GM19438 (cell line): ENCODE data around the gene EEF1AKMT2.
A peak's percentile ranks its signal among the peaks of the same experiment; 100 is the strongest.
"Not testable (repeated sequence)": the region's sequence is repeated elsewhere in the genome, so short reads cannot be mapped to it uniquely, and the experiment has no call there.

ENCODE experiments used
- ATAC-seq: cut with Tn5 transposase; IDR thresholded peaks from one replicate; pipeline ENCODE4 v1.9.1; 2021; ENCODE audit warnings: low read depth; ENCODE audit not compliant: unreplicated experiment

EEF1AKMT2 gene

DNA sequence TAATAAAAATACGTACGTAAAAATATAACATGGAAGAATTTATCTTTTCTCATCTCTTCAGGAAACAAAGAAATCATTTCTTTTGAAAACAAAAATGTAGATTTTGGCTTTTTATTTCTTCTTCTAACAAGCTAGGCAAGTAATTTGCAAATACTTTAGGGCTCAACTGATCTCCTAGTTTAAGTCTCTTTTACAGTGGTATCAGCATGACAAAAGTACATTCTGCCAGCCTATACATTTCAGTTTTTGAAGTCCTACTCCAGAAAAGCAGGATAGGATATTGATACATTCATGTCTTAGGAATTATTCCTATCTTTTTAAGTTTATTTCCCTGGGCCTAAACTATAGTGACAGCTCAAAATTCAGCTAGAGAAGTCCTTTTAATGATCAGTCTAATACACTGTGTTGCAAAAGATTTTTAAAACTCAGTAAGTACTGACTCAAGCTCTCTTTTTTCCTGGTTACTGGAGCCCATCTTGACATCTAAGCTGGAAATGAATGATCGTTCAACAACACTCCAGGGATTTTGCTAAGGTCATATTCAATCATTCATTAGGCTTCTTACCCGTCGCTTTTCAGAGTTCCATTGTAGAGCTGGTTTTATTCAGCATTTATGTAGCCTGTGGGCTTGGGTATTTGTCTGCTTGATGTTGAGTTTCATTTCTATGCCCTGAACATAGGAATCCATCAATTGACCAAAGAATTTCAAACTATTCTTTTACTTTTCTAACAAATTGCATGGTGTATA is 35.4 kb downstream of the EEF1AKMT2 start:
- ATAC-seq, result no peak

DNA sequence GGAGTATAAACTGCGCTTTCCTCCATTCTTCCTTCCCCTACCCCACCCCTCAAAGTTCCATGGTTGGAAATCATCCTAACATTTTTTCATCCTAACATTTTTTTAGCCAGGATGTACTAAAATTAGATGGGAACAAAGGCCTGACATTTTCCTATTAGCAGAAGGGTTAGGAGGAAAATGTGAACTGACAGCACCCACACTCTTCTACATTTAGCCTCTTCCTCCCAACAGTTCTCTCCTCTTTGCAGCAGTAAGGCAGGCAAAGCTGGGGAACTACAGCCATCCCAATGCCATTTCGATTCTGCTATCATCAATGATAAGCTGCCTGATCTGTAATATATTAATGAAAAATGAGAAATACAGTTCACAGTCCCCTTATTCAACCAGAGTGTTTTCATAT is 36.1 kb downstream of the EEF1AKMT2 start:
- no peak for ATAC-seq

DNA sequence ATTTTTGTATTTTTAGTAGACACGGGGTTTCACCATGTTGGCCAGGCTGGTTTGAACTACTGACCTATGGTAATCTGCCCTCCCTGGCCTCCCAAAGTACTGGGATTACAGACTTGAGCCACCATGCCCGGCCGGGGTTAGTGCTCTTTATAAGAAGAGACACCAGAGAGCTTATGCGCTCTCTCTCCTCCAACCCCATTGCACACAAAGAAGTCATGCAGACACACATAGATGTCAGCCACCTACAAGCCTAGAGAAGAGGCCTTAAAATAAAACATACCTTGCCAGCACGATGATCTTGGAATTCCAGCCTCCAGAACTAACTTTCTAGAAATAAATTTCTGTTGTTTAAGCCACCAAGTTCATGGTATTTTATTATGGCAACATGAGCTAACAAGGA is 37.5 kb downstream of the EEF1AKMT2 start:
- ATAC-seq, result no peak

DNA sequence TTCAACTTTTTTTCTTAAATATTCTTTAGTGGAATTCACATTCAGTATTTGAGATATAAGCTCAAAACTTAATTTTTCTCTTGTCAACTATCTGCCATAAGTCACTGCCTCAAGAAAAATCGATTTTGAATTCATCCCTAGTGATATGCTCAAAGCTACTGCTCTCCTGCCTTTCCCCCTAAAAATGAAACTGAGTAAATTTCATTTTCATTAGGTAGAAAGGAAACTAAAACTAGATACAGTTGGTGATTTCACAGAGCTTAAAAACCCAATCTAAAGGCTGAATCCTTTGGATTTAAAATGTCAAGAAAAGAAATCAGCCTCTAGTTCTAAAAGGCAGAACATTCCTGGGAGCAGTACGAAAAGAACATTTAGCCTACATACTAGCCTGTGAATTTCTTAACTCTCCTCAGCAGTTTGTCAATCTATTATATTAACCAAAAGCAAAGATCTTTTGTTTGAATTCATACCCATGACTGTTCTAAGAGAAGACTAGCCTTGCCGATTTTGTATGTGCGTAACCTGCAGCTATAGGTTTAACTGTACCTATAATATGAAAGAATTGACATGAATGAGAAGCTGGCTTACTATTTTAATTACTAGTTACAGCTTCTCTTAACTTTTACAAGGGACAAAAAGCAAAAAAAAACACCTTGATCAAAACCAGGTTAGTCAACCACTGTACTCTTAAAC is 42.6 kb downstream of the EEF1AKMT2 start:
- ATAC-seq, result no peak

DNA sequence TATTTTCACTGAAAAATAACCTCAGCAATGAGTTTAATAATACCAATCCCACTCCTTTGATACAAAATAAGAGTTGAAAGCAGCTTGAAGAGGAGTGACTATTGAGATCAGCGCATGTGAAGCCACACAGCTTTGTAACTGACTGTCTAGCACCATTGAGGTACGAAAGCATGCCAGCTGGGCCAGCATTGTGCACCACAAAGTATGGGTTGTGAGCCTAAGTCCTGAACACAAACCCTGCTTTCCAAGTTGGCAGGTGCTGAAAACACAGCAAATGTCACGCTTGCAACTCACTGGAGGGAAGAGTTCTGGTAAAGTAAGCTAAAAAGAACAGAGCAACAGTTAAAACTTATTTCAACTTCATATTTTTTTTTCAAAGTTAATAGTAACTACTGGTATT is 43.5 kb downstream of the EEF1AKMT2 start:
- ATAC-seq, result no peak

DNA sequence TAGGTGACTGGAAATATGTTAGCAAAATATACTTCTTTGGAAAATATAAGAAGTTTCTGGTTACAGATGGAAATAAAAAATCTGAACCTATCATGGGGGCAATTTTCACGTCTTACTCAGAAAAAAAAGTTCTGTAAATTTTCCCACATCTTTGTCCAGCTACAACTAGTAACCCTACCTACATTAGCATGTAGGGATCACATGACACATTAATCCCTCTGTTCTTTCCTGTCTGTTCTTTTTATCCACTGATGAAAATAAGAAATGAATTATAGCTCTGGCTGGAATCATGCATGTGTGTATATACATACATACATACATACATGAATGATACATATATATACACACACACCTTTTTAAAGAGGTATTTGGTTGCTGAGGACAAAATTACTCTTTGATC is 43.9 kb downstream of the EEF1AKMT2 start:
- ATAC-seq, result no peak

DNA sequence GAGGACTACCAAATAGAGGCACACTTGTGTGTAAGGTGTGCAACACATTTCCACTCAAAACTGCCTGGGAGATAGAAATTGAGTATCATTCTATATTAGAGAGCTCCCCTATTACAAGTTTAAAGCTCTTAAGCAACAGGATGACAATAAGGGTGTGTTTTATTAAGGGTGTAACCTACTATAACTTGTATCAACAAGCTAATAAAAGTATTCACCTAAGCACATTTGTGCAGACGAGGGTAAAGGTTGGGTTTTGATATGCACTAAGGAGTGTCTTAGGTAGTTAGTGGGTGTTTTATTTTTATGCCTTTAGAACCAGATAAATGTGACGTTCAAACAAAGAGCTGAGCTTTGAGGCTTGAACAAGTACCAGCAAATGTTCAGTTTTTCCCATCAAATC is 44.7 kb downstream of the EEF1AKMT2 start:
- no peak for ATAC-seq

DNA sequence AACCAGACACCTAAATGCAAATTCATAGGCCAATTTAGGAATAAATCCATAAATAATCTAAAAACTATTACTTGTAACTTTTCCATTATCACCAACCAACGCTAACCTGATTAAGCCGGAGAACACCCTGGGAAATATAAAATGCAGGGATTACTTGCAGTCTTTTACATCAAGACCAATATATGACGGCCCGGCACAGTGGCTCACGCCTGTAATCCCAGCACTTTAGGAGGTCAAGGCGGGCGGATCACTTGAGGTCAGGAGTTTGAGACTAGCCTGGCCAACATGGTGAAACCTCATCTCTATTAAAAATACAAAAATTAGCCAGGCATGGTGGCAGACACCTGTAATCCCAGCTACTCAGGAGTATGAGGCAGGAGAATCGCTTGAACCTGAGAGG is 45.2 kb downstream of the EEF1AKMT2 start:
- not testable (repeated sequence) for ATAC-seq

DNA sequence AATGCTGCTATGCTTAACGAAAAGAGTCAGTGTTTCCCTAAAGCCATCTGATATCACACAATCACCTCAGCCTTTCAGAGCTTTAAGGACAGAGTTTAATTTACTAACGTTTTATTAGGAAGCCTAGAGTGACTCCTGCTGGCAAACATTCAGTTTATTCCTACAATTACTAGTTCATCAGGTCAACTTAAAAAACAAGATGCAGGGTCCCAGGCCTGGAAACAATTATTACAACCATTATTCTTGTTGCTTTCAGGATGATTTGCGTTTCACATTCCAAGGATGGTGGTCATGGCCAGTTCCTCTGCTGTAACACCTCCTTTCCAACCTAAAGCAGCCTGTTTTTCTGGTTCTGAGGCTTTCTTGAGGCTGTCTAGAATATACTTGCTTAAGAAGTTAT is 46.0 kb downstream of the EEF1AKMT2 start:
- no peak for ATAC-seq

DNA sequence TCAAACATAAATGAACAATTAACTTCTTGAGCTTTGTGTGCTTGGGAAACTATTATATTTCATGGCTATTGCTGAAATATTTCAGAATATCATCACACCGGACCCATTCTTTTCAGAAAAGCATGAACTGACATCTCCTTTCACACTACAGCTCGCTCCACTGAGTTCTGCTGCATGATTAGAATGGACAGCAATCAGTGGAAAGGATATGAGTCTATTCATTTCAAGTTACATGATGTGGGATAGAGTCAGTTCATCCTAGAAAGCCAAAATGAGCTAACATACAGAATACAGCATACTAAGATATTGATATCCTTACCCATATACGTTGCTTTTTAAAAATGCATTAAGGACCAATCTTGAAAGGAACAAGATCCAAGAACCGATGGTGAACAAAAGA is 46.4 kb downstream of the EEF1AKMT2 start:
- ATAC-seq, result no peak

DNA sequence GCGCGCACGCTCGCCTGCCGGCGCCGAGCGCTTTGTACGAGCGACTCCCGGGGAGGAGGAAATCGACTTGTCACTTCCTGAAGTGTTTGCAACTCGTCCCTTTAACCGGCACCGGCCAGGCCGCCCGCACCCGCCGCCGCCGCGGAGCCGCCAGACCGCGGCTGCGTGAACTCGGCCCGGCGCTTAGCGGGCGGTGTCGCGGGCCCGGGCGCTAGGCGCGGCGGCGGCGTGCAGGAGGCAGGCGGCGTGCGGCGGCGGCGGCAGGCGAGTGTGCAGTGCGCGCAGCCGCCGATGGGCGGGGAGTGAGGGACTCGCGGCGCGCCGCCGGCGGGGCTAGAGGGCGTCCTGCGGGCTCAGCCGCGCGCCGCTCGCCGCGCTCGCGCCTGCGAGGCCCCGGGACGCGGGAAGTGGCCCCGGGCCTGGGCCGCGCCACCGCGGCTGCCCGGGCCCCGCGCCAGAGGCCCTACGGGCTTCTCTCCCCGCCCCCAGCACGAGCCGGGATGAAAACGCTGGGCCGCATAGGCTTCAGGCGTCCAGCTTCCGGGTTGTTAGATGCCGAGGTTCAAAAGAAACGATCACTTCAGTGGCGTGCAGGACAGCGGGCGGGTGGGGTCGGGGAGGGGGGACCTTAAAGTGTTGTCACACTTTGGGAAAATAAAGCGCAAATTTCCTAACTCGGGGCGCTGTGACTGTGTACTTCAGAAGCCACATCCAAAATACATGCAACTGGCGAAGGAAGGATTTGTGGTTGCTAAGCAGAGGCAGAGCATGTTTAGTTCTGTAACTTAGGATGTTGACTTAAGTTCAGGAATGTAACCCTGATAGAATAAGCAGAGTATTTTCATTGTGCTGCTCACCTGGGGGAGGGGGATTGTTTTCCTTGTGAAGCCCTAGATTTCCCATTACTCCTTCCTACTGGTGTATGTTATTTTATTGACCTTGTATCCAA is 47.3 kb downstream of the EEF1AKMT2 start, which contains the start of gene FAM53B:
Gene FAM53B, minus strand, starts transcription at position 277 of the 949 bp plus-strand sequence. CDS start 37,665 bp downstream, outside the sequence.
- ATAC-seq, result peak; percentile 61

DNA sequence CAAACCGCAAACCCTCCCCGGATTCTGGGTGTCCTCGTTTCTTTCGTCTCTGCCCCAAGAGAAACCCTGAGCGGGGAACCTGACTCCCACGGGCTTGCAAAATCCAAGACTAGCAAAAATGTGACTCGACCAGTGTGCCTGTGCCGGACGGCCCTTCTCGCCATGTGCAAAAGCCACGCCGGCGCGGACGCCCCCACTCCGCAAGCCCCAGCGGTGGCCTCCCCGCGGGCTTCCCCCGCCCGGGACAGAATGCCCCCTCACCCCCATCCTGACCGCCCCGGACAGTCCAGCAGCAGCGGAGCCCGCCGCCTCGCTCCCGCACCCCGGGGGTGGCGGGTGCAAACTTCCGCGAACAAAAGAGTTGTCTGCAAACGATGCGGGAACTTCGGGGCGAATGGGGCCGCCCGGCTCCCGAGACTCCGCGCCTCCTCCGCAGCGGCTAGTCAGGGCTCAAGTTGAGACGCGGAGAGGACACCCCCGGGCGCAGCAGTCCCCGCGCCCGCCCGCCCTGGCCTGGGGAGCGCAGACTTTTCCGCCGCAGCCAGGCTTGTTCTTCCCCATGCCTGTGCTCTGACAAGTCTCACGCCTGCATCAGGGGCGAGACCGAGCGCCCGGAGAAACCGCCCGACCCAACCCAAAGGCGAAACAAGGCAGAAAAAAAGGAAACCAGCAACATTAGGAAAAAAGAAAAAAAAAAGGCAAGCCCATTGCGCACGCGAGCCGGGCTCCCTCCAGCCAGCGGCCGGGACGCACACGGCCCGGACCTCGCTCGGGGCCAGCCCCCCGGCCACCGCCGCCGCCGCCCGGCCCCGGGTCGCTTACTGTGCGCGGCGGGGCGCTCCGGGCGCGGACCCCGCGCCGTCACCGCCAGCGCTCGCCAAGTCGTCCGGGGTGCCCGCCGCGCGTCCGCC is 48.2 kb downstream of the EEF1AKMT2 start:
- peak; percentile 23 for ATAC-seq

DNA sequence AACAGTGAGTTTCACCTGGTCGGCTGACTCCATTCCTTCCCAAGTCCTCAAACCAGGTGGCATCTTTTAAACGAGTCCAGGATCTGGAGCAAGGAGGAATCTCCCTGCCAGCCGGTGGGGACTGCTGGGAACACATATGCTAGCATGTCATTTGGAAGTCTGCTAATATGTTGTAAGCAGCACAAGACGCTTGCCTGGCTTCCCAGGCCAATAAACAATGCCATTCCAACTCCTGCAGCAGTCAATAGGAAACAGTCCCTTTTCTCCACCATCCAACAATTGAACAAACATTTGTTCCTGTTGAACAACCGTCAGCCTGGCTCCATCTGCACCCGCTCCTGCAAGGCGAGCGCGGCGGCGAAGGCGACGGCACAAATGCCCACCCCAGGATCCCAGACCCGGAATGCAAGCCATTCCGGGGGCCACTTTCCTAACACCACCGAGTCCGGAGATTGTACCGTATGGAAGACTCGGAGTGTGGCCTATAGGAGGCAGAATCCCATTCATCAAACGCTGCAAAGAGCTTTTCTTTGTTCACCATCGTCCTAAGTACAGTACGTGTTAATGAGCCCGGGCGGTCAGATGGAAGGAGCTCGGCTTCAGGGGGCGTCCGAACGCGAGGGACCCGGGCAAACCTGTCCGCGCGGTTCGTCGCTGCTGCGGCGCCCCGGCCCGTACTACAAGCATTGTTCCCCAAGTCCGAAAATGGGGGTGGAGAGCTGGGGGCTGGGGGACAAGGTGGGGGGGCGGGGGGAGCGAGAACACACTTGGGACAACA is 49.1 kb downstream of the EEF1AKMT2 start:
- ATAC-seq, result no peak

DNA sequence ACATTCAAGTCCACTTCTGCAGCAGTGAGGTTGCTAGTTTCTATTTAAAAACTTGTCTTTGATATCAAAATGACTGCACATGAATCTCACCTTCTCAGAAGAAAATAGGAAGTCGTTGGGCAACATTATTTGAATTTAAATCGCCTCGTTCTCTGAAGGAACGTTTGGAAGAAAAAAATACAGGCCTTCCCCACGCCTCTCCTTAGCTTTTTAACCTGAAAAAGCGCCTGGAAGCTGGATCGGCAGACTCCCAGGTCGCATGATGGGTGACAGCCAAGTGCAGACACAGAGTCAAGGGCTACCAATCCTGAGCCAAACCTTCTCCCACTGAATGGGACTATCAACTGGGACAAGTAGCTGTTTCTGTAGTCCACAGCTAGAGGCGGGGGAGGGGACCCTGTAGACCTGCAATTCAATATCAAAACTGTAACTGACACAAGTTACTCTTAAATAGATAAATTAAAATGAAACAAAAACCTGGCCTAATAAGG is 49.7 kb downstream of the EEF1AKMT2 start:
- no peak for ATAC-seq

DNA sequence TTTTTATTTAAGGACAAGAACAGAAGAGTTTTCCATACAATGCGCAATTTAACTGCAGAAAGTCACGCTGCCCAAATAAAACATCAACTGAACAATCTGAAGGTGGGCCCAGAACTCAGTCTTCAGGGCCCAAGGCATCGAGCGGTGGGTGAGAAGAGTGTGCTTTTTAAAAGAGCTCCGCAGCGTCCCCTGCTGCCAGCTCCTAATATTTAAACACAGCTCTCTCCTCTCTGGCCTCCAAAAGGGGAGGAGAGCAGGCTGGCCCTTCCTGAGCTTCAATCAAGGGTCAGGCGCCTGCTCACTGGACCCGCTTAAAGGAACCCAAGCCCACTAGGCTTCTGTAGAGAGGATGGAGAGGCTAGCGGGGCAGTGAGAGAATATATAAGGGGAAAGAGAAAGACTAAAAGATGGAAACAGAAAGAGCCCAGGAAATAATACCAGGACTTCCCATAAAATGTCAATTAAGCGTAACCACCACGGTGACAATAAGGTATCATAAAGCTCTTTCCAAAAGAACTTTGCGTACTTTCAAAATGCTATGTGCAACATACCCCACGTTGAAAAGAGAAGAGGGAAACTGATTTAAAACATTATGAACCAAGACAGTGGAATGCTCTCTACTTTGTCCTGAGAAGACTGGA is 50.3 kb downstream of the EEF1AKMT2 start:
- peak; percentile 38 for ATAC-seq

DNA sequence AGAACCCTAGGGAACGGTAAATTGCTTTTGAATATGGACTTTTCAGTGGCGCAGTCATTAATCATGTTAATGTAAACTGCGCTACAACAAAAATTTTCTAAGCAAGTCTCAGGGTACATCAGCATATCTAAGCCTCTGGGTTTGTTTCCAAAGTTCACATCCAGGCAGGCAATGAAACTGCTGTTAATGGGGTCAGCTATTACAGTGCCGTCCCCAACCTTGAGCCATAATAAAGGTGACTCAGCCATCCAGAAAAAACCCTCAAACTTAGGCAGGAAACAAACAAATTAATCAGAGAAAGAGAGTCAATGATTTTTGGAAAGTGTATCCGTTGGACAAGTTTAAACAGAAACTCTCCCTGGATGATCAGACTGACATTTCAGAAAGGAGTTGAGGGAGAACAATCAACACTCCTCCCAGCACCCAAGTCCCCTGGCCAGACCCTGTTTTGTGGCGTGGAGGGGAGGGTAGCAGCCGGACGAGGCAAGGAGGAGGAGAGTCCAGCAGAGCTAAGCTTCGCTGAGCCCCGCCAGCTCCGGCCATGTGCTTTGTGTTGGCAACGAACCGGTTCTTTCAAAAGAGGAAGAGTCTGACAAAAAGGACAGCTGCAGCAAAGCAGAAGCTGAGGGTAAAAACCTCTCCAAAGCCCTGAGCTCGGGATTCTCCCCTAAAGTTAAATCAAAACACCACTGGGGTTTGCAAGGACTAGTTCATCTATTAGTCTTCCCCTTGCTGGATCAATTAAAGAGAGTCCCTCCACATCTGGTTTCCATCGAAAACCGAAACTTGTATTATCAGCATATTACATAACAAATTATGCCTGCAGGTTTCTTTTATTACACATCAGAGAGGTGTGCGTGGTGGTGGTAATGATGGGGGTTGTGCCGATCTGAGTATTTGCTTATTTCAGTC is 51.1 kb downstream of the EEF1AKMT2 start:
- peak; percentile 7 for ATAC-seq

DNA sequence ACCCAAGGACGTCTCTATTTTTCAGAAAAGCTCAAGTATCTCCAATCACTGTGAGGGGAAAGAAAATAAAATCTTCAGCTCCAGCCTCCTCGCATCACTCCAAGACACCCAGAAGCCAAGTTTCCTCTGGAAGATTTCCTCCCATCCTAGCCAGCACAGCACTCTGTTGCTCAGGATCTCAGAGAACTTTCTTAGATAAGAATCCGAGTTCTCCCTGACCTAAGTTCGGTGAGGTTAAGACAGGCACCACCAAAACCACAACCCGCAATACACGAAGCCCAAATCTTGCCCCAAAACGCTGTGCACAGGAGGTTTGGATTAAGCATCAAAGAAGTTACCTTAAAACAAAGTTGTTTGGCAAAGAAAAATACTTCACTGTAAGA is 51.7 kb downstream of the EEF1AKMT2 start:
- no peak for ATAC-seq
